ENCODE data around the gene BUB1B. TPM values are rescaled to one million over a fixed set of nuclear protein-coding genes. Genes with fewer than 3 reads are reported as not detected.

The BUB1B gene
- total RNA-seq, 1 donor from 2014 or later = 0.68 TPM

DNA sequence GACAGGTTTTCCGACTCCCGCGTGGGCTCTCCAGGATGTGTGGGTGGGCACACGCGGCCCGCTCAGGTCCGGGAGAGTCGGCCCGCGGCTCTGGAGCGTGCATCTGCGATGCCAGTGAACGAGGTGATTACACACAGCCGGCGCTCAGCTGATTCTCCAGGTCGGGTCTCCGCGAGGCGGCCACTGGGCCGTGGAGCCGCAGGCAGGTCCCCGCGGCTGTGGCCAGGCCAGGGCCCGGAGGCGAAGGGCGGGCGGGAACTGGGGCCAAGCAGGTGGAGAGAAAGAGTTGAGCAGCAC lies 91.2 kb downstream of the BUB1B start:
- peak; percentile 17 for ATAC-seq
- DNase-seq (ENCODE audit: low spot score) = no peak

DNA sequence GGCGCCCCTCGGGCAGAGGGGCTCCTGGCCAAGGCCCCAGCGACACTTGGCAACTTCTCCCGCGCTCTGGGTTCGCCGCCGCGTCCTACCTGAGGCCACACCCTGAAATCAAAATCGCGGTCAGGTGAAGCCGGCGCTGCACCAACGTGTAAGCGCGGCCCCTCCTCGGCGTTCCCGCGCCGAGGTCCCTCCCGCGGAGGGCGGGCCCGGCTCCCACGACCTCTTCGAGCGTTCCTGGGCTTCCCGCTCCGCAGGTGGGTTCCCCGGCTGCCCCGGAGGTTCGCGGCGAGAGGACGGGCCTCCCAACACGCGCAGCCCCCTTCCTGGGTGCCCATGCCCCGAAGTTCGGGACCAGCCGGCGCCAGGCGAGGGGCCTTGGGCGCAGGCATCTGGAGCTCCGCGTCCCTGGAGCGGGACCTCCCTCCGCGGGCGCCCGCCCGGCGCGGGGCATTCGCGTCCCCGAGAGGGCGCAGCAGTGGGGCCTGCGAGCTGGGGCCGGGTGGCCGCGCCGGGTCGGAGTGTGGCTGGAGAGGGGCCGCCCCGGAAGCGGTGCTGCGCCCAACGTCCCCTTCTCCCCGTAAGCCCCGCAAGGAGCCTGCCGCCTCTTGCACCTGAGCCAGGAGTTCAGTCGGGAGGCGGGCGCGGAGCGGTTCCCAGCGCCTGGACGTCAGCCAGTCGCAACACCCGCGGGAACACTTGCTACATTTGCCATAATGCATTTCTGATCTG lies 91.7 kb downstream of the BUB1B start:
- ATAC-seq (peak; percentile 74), DNase-seq (ENCODE audit: low spot score) (no peak)

DNA sequence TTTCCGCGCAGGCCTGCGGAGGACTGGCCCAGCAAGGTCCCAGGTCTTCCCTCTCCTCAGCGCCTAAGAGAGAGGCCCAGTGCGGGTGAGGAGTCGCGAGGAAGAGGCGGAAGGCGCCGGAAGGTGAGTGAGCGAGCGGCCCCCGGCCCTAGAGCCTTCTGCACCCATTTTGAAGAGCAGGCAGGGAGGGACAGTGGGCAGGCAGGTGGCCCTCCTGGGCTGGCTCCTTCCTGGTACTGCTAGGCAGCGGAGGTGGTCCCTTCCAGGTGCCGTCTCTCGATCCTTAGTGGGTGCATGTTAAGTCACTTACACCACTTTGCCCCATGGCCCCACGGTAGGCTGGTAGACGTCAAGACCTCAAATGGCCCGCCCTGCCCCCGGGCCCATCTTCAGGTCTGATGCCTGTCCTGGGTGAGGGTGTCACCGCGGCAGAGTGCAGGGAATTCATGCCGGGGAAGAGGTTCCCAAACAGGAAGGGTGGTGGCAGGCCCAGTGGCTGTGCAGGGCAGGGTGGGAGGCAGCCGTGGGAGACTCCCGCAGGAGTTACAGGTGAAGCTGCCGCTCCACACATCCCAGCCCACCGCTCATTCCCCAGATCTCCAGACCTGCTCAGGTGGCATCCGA lies 92.4 kb downstream of the BUB1B start:
- DNase-seq (ENCODE audit: low spot score) = no peak
- ATAC-seq = no peak

GRCh38 chr15:40254452-40254851 lies 93.6 kb downstream of the BUB1B start:
- DNase-seq (ENCODE audit: low spot score) (no peak), ATAC-seq (no peak)

- DNase-seq (ENCODE audit: low spot score) (no peak), ATAC-seq (no peak)
Measured at GRCh38 chr15:40255033-40255432, 94.2 kb downstream of the BUB1B start.

DNA sequence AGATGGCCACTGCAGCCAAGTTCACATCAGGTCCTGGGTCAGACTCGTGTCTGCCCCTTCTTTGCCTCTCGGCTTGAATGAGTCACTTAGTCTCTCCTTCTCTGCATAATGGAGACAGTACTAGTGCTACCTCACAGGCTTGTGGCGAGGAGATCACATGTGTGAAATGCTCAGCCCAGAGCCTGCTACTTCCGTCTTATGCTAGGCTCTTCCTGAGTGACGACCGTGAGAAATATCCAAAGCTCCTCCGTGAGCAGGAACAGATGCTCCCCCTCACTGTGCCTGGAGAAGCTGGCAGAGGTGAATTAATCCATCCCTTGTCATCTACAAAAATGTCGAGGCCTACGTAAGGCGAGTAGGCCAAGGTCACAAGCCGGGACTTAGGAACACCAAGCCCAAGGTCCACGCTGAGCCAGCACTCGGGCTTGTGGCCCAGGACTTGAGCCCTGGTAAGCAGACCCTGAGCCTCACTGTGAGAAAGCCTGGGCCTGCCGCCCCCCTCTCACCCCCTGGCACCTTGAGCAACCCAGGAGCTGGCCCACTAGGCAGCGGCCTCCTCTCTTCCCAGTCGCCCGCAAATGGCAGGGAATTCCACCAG lies 95.9 kb downstream of the BUB1B start:
- DNase-seq (ENCODE audit: low spot score) (no peak), ATAC-seq (no peak)

GRCh38 chr15:40257656-40258450 lies 97.0 kb downstream of the BUB1B start:
- ATAC-seq = no peak
- no peak for DNase-seq (ENCODE audit: low spot score)

DNA sequence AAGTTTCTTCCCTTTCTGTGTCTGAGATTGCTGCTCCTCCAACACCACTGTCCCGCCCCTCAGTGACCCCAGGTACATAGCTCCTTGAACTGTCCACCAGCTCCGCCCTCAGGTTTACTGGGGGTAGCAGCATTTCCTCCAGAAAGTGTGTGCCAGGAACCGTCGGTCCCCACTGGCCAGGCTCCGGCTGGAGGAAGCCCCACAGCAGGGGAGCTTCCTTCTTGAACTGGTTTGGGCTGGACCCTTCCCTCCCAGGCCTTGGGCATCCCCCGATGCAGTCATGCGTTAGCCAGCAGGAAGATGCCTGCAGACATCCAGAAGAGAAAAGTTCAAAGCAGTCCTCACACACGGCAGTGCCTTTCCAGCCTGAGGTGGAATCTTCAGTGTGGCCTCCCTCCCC lies 97.7 kb downstream of the BUB1B start:
- DNase-seq (ENCODE audit: low spot score) (no peak), ATAC-seq (no peak)

- DNase-seq (ENCODE audit: low spot score) = no peak
- ATAC-seq = no peak
Measured at GRCh38 chr15:40259021-40259420, 98.2 kb downstream of the BUB1B start.

GRCh38 chr15:40263024-40263754 lies 102.3 kb downstream of the BUB1B start:
- ATAC-seq (no peak), DNase-seq (ENCODE audit: low spot score) (no peak)

- DNase-seq (ENCODE audit: low spot score) = no peak
- ATAC-seq = no peak
Measured at GRCh38 chr15:40264321-40265153, 103.7 kb downstream of the BUB1B start.

DNA sequence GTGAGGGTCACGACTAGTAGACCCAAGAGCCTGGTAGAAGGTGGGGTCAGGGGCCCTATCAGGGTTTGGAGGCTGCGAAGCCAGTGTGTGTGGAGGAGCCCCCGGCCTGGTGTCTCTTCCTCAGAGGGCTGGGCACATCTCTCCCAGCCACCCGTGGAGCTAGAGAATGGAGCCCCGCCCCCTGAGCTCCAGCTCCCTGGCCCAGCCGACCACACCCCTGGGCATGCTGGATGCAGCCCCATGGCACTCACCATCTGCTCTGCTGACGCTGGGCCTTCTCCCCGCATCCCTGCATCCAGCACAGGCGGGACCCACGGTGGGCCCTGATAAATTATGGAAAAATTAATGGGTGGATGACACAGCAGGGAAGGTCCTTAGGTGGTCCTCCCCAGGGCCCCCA lies 104.5 kb downstream of the BUB1B start:
- ATAC-seq (no peak), DNase-seq (ENCODE audit: low spot score) (no peak)

GRCh38 chr15:40265875-40266274 lies 105.0 kb downstream of the BUB1B start:
- DNase-seq (ENCODE audit: low spot score) (no peak), ATAC-seq (no peak)

DNA sequence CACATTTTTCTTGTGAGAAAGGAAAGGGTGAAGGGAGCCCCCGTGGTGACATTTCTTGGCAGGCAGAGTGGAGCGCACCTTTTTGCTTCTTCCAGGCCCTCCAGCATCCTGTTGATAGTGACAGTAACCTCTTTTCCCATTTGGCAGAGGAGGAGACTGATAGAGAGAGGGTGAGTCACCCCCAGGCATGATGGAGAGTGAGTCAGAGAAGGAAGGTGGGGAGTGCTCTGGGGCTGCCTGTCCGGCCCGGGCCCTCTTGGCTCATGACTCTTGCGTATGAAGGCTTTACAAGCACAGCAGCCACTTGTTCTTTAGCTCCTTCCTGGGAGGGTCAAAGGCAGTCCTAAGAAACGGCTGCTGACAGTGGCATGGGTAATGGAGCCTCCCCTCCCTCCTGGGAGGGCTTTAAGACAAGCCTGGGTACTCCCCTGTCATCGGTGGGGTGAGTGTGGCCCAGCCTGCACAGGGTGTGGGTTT lies 106.0 kb downstream of the BUB1B start:
- no peak for DNase-seq (ENCODE audit: low spot score)

GRCh38 chr15:40267670-40268069 lies 106.8 kb downstream of the BUB1B start:
- no peak for ATAC-seq
- no peak for DNase-seq (ENCODE audit: low spot score)

More for the DNA sequence above, 106.0 kb downstream of the BUB1B start:
- ATAC-seq = no peak

- ATAC-seq = no peak
- no peak for DNase-seq (ENCODE audit: low spot score)
Measured at GRCh38 chr15:40269604-40270003, 108.7 kb downstream of the BUB1B start.

DNA sequence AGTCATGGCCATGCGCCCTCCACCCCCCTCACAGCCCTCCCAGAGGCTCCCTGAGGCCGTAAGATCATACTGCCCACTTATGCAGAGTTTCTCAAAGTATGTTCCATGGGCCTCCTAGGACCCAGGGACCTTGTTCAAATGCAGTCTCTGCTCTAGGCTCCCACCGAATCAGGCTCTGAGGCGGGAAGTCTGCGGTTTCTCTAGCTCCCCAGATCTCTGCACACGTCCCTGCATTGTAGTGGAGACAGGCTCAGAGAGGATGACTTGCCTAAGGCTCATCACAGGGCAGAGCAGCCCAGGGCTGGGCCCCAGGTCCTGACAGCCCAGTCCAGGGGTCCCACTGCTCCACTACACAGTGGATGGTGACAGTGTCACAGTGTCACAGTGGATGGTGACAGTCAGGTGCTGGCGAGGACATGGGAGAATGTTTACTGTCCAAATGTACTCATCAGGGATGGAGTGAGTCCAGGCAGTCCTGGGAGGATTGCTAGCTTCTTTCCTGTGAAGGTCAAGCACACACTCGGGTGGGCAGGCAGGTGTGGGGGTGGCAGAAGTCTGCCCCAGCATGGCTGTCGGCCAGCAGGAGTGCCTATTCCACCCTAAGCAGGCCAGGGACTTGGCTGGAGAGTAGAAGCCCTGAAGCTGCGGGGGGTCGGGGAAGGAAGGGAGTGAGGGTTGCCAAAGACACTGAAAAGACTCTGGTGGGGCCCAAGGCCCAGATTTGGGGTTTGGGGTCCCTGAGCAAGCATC lies 109.6 kb downstream of the BUB1B start:
- DNase-seq (ENCODE audit: low spot score) = no peak

More for the DNA sequence above, 109.6 kb downstream of the BUB1B start:
- ATAC-seq = no peak

Measured in left lobe of liver (tissue), 2 donors.